Stimulated activated CD4-positive, alpha-beta T cell treated with anti-CD3 and anti-CD28 coated beads, Interleukin-1b, Interleukin-23, amount 100 ng/mL, for 1 hour (primary cell): ENCODE results near the gene PTPRCAP.

ENCODE experiments used
- DNase-seq, 2 donors: peaks; one replicate each; pipeline ENCODE4 v3.0.0-alpha.2; 2020; ENCODE audit warnings: low read depth in 2 of 2

PTPRCAP gene

DNA sequence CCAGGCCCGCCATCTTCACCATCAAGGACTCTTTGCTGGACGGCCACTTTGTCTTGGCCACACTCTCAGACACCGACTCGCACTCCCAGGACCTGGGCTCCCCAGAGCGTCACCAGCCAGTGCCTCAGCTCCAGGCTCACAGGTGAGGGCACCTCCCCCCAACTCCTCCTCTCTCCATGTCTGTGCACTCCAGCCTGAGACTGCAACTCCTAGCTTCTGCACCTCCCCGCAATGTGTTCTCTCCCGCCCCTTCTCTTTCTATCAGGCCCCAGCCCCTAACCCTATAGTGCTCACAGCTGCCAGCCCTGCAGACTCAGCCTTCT, 41.3 kb downstream of the PTPRCAP start:
- DNase-seq = no peak

GRCh38 chr11:67395555-67396258, 41.8 kb downstream of the PTPRCAP start:
- DNase-seq = no peak

GRCh38 chr11:67393990-67394389, 43.5 kb downstream of the PTPRCAP start:
- DNase-seq = no peak

DNA sequence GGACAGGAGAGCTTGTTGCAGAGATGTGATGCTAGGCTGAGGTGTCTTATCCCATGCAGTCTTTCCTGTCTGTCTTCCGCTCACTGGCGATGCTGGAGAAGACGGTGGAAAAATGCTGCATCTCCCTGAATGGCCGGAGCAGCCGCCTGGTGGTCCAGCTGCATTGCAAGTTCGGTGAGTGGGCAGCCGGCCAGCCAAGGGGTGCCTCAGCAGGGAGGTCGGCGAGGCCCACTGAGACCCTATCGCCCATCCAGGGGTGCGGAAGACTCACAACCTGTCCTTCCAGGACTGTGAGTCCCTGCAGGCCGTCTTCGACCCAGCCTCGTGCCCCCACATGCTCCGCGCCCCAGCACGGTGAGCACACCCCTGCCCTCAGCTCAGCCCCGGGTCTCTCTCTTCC, 44.0 kb downstream of the PTPRCAP start:
- DNase-seq = no peak

DNA sequence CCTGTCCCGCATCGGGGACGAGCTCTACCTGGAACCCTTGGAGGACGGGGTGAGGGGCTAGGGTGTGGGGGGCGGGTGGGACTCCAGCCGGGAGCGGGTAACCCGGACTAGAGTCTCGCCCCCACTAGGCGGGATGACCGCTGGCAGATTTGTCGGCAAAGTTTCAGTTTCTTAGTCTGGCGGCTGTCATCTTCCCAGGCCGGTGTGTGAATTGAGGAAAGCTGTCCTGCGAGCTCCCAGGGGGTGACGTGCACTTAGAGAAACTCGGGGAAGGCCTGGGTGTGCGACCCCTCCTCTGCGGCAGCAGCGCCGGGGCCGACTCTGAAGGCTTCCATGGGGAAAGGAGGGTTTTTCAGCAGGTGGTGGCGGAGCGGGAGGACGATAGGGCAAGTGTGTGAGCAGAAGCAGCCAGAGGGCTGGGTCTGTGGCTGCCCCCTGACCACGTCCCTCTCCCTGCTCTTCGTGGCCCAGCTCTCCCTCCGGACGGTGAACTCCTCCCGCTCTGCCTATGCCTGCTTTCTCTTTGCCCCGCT, 45.2 kb downstream of the PTPRCAP start:
- DNase-seq = no peak

DNA sequence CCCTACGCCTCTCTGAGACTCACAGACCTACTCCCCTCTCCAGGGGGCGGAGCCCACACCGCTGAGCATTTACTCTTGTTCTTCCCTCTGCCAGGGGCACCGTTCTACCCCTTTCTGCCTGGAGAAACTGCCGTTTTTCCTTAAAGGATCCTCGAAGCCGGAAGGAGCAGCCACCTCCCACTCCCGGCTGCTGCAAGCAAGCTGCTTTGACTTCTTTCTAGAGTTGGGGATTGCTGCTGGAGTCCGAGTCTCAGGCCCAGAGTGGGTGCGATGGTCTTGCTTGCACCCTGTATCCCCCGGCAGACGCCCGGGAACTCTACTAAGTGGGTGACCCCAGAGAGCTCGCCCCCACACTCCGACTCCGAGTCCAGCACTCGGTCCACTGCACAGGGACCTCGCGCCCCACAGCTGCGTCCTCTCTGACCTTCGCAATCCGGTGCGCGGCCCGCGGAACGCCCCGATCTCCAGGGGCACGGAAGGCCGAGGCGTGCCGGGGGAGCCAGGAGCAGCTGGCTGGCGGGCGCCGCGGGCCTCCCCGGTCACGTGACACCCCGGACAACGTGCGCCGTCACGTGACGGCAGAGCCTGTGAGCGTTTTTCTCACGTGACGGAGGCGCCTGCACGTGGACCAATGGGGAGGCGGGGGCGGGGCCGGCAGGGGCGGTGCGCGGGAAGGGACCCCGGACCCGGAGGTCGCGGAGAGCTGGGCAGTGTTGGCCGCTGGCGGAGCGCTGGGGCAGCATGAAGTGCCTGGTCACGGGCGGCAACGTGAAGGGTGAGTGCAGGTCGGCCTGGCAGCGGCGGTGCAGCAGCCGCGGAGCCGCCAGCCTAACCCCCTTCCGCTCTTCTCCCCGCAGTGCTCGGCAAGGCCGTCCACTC, 45.9 kb downstream of the PTPRCAP start, which contains the start of gene RAD9A:
TSS of gene RAD9A (plus strand) at position 683 of the 879 bp plus-strand sequence. CDS start at position 742, 59 bp downstream.
- DNase-seq = peak; percentile 77 to 80

DNA sequence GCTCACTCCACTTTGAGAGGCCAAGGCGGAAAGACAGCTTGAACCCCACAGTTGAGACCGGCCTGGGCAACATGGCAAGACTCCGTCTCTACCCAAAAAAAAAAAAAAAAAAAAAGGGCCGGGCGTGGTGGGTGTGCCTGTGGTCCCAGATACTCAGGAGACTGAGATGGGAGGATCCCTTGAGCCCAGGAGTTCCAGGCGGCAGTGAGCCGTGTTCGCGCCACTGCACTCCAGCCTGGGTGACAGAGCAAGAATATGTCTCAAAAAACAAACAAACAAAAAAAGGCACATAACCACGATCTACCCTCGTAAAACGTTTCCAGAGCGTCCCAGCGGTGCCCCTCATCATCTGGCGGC, 46.6 kb downstream of the PTPRCAP start:
- DNase-seq = no peak

DNA sequence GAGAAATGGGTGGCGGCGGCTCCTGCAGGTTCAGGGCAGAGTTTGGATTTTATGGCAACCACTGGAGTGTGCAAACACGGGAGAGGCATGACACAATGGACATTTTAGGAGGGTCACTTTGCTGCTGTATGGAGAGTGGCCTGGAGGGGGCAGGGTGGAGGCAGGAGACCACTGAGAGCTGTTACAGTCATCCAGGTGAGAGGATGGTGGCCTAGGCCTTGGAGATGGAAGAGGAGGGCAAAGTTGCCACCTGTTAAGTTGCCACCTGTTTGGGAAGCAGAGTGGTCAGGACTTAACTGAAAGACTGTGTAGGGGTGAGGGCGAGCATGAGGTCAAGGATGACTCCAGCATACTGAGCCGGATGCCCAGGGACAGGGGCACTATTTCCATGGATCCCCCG, 48.0 kb downstream of the PTPRCAP start:
- no peak for DNase-seq

- no peak for DNase-seq
These were observed 50.0 kb downstream of the PTPRCAP start for GRCh38 chr11:67387518-67387917.

DNA sequence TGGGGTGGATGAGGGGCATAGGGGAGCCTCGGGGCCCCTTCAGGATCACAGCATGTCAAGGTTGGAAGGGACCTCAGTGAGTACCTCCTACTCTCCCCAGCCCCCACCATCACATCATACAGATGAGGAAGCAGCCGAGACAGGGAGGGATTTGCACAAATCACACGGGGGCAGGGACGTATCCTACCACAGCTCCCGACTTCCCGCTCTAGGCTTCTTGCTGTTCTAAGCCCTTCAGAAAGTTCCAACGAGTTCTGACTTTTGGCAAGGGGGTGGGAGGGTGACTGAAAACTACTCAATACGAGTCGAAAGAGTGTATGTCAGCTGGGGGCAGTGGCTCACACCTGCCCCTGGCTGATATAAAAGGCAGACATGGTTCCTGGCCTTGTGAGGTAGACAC, 50.4 kb downstream of the PTPRCAP start:
- DNase-seq = no peak
